Kidney capillary endothelial cell (primary cell): ENCODE measurements around the gene GRID1.

Experiments used
- DNase-seq: peaks from one replicate; pipeline ENCODE4 v3.0.0-alpha.2; 2018; ENCODE audit warnings: low spot score

Gene GRID1

GRCh38 chr10:86353506-86354485 lies 12.8 kb downstream of the GRID1 start:
- DNase-seq = no peak

GRCh38 chr10:86350897-86351296 lies 15.7 kb downstream of the GRID1 start:
- no peak for DNase-seq

GRCh38 chr10:86349940-86350630 lies 16.5 kb downstream of the GRID1 start:
- DNase-seq = no peak

- DNase-seq = no peak
Observed at GRCh38 chr10:86349474-86349873, 17.1 kb downstream of the GRID1 start.

- DNase-seq = no peak
Observed at GRCh38 chr10:86348321-86349210, 18.0 kb downstream of the GRID1 start.

- DNase-seq = no peak
Observed at GRCh38 chr10:86347856-86348255, 18.7 kb downstream of the GRID1 start.

GRCh38 chr10:86346799-86347665 lies 19.6 kb downstream of the GRID1 start:
- no peak for DNase-seq

GRCh38 chr10:86345859-86346798 lies 20.5 kb downstream of the GRID1 start:
- no peak for DNase-seq

GRCh38 chr10:86345296-86345858 lies 21.2 kb downstream of the GRID1 start:
- DNase-seq = no peak

- no peak for DNase-seq
Observed at GRCh38 chr10:86344714-86345161, 21.9 kb downstream of the GRID1 start.

GRCh38 chr10:86344281-86344680 lies 22.3 kb downstream of the GRID1 start:
- no peak for DNase-seq

- DNase-seq = no peak
Observed at GRCh38 chr10:86343761-86344160, 22.8 kb downstream of the GRID1 start.

GRCh38 chr10:86342111-86342863 lies 24.3 kb downstream of the GRID1 start:
- no peak for DNase-seq

GRCh38 chr10:86341361-86341811 lies 25.2 kb downstream of the GRID1 start:
- DNase-seq = no peak

GRCh38 chr10:86340991-86341260 lies 25.7 kb downstream of the GRID1 start:
- DNase-seq = no peak

GRCh38 chr10:86340176-86340990 lies 26.2 kb downstream of the GRID1 start:
- DNase-seq = no peak

- no peak for DNase-seq
Observed at GRCh38 chr10:86339226-86339865, 27.2 kb downstream of the GRID1 start.
